ENCODE data around the gene MELK. TPM values are rescaled to one million over a fixed set of nuclear protein-coding genes. Genes with fewer than 3 reads are reported as not detected.

MELK gene
- total RNA-seq, 3 donors from 2014 or later, result 0.48 to 0.59 TPM; not detected in 1

- no peak for DNase-seq (ENCODE audit: low spot score in 2 of 2)
- Histone ChIP-seq H3K27ac (no peak overlapping the region), H3K4me1 (no peaks in the 10 kb centered on the region), H3K9me3 (peaks cover 0 to 13% of the 10 kb centered on the region in 2 donors), H3K36me3 (no peaks in the 10 kb centered on the region), H3K27me3 (no peaks in the 10 kb centered on the region), H3K4me3 (no peak overlapping the region)
- TF ChIP-seq CTCF (IDR thresholded peaks at IDR 0.05) (no peak), POLR2A (IDR thresholded peaks at IDR 0.05) (no peak), POLR2AphosphoS5 (IDR thresholded peaks at IDR 0.05) (no peak)
- intact Hi-C loops (cut with DNase I; ENCODE audit: low total_unique reads), result no loop called here
Measured at GRCh38 chr9:36679710-36680109, 107.0 kb downstream of the MELK start.

- no peak for TF ChIP-seq POLR2A (IDR thresholded peaks at IDR 0.05)
- TF ChIP-seq CTCF (IDR thresholded peaks at IDR 0.05), result no peak
- no peak for TF ChIP-seq POLR2AphosphoS5 (IDR thresholded peaks at IDR 0.05)
- intact Hi-C loops (cut with DNase I; ENCODE audit: low total_unique reads), result no loop called here
- Histone ChIP-seq H3K9me3 (peaks cover 0 to 13% of the 10 kb centered on the region in 2 donors), H3K4me3 (no peak overlapping the region), H3K36me3 (no peaks in the 10 kb centered on the region), H3K4me1 (no peaks in the 10 kb centered on the region), H3K27ac (no peak overlapping the region), H3K27me3 (no peaks in the 10 kb centered on the region)
- DNase-seq (ENCODE audit: low spot score in 2 of 2), result no peak
Measured at GRCh38 chr9:36686471-36686870, 113.8 kb downstream of the MELK start.

GRCh38 chr9:36690412-36691168, 117.9 kb downstream of the MELK start:
- no peak overlapping the region for H3K27ac ChIP-seq
- no peak overlapping the region for H3K4me3 ChIP-seq
- H3K4me1 ChIP-seq, result no peaks in the 10 kb centered on the region
- no peak for TF ChIP-seq POLR2A (IDR thresholded peaks at IDR 0.05)
- no peak for TF ChIP-seq POLR2AphosphoS5 (IDR thresholded peaks at IDR 0.05)
- TF ChIP-seq CTCF (IDR thresholded peaks at IDR 0.05), result no peak
- H3K36me3 ChIP-seq, result no peaks in the 10 kb centered on the region
- H3K9me3 ChIP-seq, result peaks cover 0 to 4% of the 10 kb centered on the region in 2 donors
- intact Hi-C loops (cut with DNase I; ENCODE audit: low total_unique reads), result no loop called here
- DNase-seq (ENCODE audit: low spot score in 2 of 2), result no peak
- no peaks in the 10 kb centered on the region for H3K27me3 ChIP-seq

- no peaks in the 10 kb centered on the region for H3K36me3 ChIP-seq
- no peak for TF ChIP-seq POLR2AphosphoS5 (IDR thresholded peaks at IDR 0.05)
- TF ChIP-seq CTCF (IDR thresholded peaks at IDR 0.05), result no peak
- no peak for TF ChIP-seq POLR2A (IDR thresholded peaks at IDR 0.05)
- H3K4me3 ChIP-seq, result no peak overlapping the region
- DNase-seq (ENCODE audit: low spot score in 2 of 2), result no peak
- H3K9me3 ChIP-seq, result peaks cover 0 to 4% of the 10 kb centered on the region in 2 donors
- intact Hi-C loops (cut with DNase I; ENCODE audit: low total_unique reads), result no loop called here
- no peaks in the 10 kb centered on the region for H3K27me3 ChIP-seq
- H3K4me1 ChIP-seq, result no peaks in the 10 kb centered on the region
- no peak overlapping the region for H3K27ac ChIP-seq
Measured at GRCh38 chr9:36691671-36692070, 119.0 kb downstream of the MELK start.

- no peak overlapping the region for H3K4me3 ChIP-seq
- no peak for DNase-seq (ENCODE audit: low spot score in 2 of 2)
- H3K9me3 ChIP-seq, result peaks cover 10 to 20% of the 10 kb centered on the region in 2 donors
- intact Hi-C loops (cut with DNase I; ENCODE audit: low total_unique reads), result no loop called here
- TF ChIP-seq POLR2AphosphoS5 (IDR thresholded peaks at IDR 0.05), result no peak
- no peak for TF ChIP-seq POLR2A (IDR thresholded peaks at IDR 0.05)
- TF ChIP-seq CTCF (IDR thresholded peaks at IDR 0.05), result no peak
- peaks cover 0 to 9% of the 10 kb centered on the region in 2 donors for H3K27me3 ChIP-seq
- H3K27ac ChIP-seq, result no peak overlapping the region
- no peaks in the 10 kb centered on the region for H3K4me1 ChIP-seq
- H3K36me3 ChIP-seq, result no peaks in the 10 kb centered on the region
Measured at GRCh38 chr9:36698984-36699383, 126.3 kb downstream of the MELK start.

Data from breast epithelium (tissue), 4 donors.